Activated naive CD8-positive, alpha-beta T cell (primary cell): ENCODE measurements around the gene COX6B2.

Experiments
- H3K27ac Mint-ChIP-seq: one replicate; pipeline ENCODE4 v1.8.0; 2021; ENCODE audit warnings: mixed read lengths
- H3K27me3 Mint-ChIP-seq: one replicate; pipeline ENCODE4 v1.8.0; 2021; ENCODE audit warnings: mixed read lengths
- H3K36me3 Mint-ChIP-seq: one replicate; pipeline ENCODE4 v1.8.0; 2021; ENCODE audit warnings: mixed read lengths
- H3K4me1 Mint-ChIP-seq: one replicate; pipeline ENCODE4 v1.8.0; 2021; ENCODE audit warnings: low read depth, mixed read lengths
- H3K4me3 Mint-ChIP-seq: one replicate; pipeline ENCODE4 v1.8.0; 2021; ENCODE audit warnings: mild to moderate bottlenecking, mixed read lengths
- H3K9me3 Mint-ChIP-seq: one replicate; pipeline ENCODE4 v1.8.0; 2021; ENCODE audit warnings: low read depth, mixed read lengths

The COX6B2 gene

GRCh38 chr19:55358493-55358892 is 4.0 kb upstream of the COX6B2 start:
- H3K36me3 Mint-ChIP-seq = no peaks in the 10 kb centered on the region
- no peak overlapping the region for H3K4me3 Mint-ChIP-seq
- H3K4me1 Mint-ChIP-seq = peaks cover 3% of the 10 kb centered on the region
- H3K9me3 Mint-ChIP-seq = no peaks in the 10 kb centered on the region
- H3K27ac Mint-ChIP-seq = no peak overlapping the region
- peaks cover 8% of the 10 kb centered on the region for H3K27me3 Mint-ChIP-seq

GRCh38 chr19:55355213-55355821 is 798 bp upstream of the COX6B2 start:
- peak overlapping the region; percentile 52 for H3K4me3 Mint-ChIP-seq
- H3K36me3 Mint-ChIP-seq = no peaks in the 10 kb centered on the region
- H3K27me3 Mint-ChIP-seq = peaks cover 16% of the 10 kb centered on the region

GRCh38 chr19:55353803-55354697 is 469 bp downstream of the COX6B2 start:
- Mint-ChIP-seq H3K36me3 (no peaks in the 10 kb centered on the region), H3K4me3 (peak overlapping the region; percentile 70), H3K9me3 (no peaks in the 10 kb centered on the region), H3K4me1 (peaks cover 16% of the 10 kb centered on the region), H3K27ac (no peak overlapping the region), H3K27me3 (peaks cover 16% of the 10 kb centered on the region)

More at GRCh38 chr19:55355213-55355821, 798 bp upstream of the COX6B2 start:
- Mint-ChIP-seq H3K27ac (no peak overlapping the region), H3K9me3 (no peaks in the 10 kb centered on the region), H3K4me1 (peaks cover 16% of the 10 kb centered on the region)

- H3K4me3 Mint-ChIP-seq = peak overlapping the region; percentile 70
- H3K27me3 Mint-ChIP-seq = peaks cover 16% of the 10 kb centered on the region
- H3K9me3 Mint-ChIP-seq = no peaks in the 10 kb centered on the region
- no peak overlapping the region for H3K27ac Mint-ChIP-seq
- no peaks in the 10 kb centered on the region for H3K36me3 Mint-ChIP-seq
- peaks cover 16% of the 10 kb centered on the region for H3K4me1 Mint-ChIP-seq
Observed at GRCh38 chr19:55353356-55353802, 1.1 kb downstream of the COX6B2 start.

- Mint-ChIP-seq H3K4me3 (peak overlapping the region; percentile 62), H3K4me1 (peaks cover 16% of the 10 kb centered on the region), H3K9me3 (no peaks in the 10 kb centered on the region), H3K36me3 (no peaks in the 10 kb centered on the region), H3K27ac (no peak overlapping the region), H3K27me3 (peaks cover 16% of the 10 kb centered on the region)
Observed at GRCh38 chr19:55352549-55353145, 1.9 kb downstream of the COX6B2 start.

- Mint-ChIP-seq H3K9me3 (no peaks in the 10 kb centered on the region), H3K4me1 (peaks cover 16% of the 10 kb centered on the region), H3K4me3 (no peak overlapping the region), H3K36me3 (no peaks in the 10 kb centered on the region), H3K27ac (no peak overlapping the region), H3K27me3 (peaks cover 11% of the 10 kb centered on the region)
Observed at GRCh38 chr19:55352040-55352439, 2.5 kb downstream of the COX6B2 start.

- Mint-ChIP-seq H3K27ac (no peak overlapping the region), H3K9me3 (no peaks in the 10 kb centered on the region), H3K36me3 (no peaks in the 10 kb centered on the region), H3K4me3 (no peak overlapping the region), H3K4me1 (peaks cover 16% of the 10 kb centered on the region), H3K27me3 (peaks cover 9% of the 10 kb centered on the region)
Observed at GRCh38 chr19:55350620-55351315, 3.8 kb downstream of the COX6B2 start.

GRCh38 chr19:55348317-55349034 is 6.0 kb downstream of the COX6B2 start:
- Mint-ChIP-seq H3K36me3 (no peaks in the 10 kb centered on the region), H3K27ac (no peak overlapping the region), H3K4me1 (peaks cover 12% of the 10 kb centered on the region), H3K27me3 (peaks cover 8% of the 10 kb centered on the region), H3K9me3 (no peaks in the 10 kb centered on the region), H3K4me3 (no peak overlapping the region)

- Mint-ChIP-seq H3K4me3 (no peak overlapping the region), H3K27ac (no peak overlapping the region), H3K4me1 (peaks cover 9% of the 10 kb centered on the region)
Observed at GRCh38 chr19:55347442-55348009, 7.0 kb downstream of the COX6B2 start.

GRCh38 chr19:55346725-55347441 is 7.6 kb downstream of the COX6B2 start:
- no peaks in the 10 kb centered on the region for H3K9me3 Mint-ChIP-seq
- H3K27me3 Mint-ChIP-seq = peaks cover 2% of the 10 kb centered on the region
- no peak overlapping the region for H3K27ac Mint-ChIP-seq
- H3K4me1 Mint-ChIP-seq = peaks cover 5% of the 10 kb centered on the region
- H3K4me3 Mint-ChIP-seq = no peak overlapping the region
- H3K36me3 Mint-ChIP-seq = no peaks in the 10 kb centered on the region

More at GRCh38 chr19:55347442-55348009, 7.0 kb downstream of the COX6B2 start:
- Mint-ChIP-seq H3K36me3 (no peaks in the 10 kb centered on the region), H3K9me3 (no peaks in the 10 kb centered on the region), H3K27me3 (peaks cover 3% of the 10 kb centered on the region)

- peaks cover 4% of the 10 kb centered on the region for H3K4me1 Mint-ChIP-seq
- H3K27me3 Mint-ChIP-seq = no peaks in the 10 kb centered on the region
- H3K4me3 Mint-ChIP-seq = no peak overlapping the region
- H3K27ac Mint-ChIP-seq = no peak overlapping the region
- no peaks in the 10 kb centered on the region for H3K9me3 Mint-ChIP-seq
- no peaks in the 10 kb centered on the region for H3K36me3 Mint-ChIP-seq
Observed at GRCh38 chr19:55345818-55346724, 8.4 kb downstream of the COX6B2 start.

GRCh38 chr19:55345101-55345817 is 9.3 kb downstream of the COX6B2 start:
- Mint-ChIP-seq H3K36me3 (no peaks in the 10 kb centered on the region), H3K4me1 (peaks cover 7% of the 10 kb centered on the region), H3K27me3 (no peaks in the 10 kb centered on the region)

More at GRCh38 chr19:55345101-55345817, 9.3 kb downstream of the COX6B2 start:
- no peak overlapping the region for H3K27ac Mint-ChIP-seq
- no peak overlapping the region for H3K4me3 Mint-ChIP-seq
- H3K9me3 Mint-ChIP-seq = no peaks in the 10 kb centered on the region
